Osteoblast (primary cell): ENCODE data around the gene ATXN7L3. TPM values are rescaled to one million over a fixed set of nuclear protein-coding genes. Genes with fewer than 3 reads are reported as not detected.

Source experiments
- DNase-seq: peaks from one replicate; pipeline ENCODE4 v3.0.0; 2011; ENCODE audit warnings: low spot score, mixed read lengths; ENCODE audit not compliant: insufficient read length; ENCODE audit errors: missing footprints
- H2AFZ ChIP-seq: 2 replicates; pipeline ENCODE4 v1.6.0; 2011; ENCODE audit warnings: mild to moderate bottlenecking, low read length
- H3K27ac ChIP-seq: 2 replicates; pipeline ENCODE4 v1.5.1; 2011; ENCODE audit warnings: mild to moderate bottlenecking, low read depth, low read length, moderate library complexity
- H3K27me3 ChIP-seq: 2 replicates; pipeline ENCODE4 v1.6.0; 2012; ENCODE audit warnings: mild to moderate bottlenecking, control low read depth, inconsistent platforms, low read length, moderate library complexity; ENCODE audit not compliant: insufficient read depth
- H3K36me3 ChIP-seq: 2 replicates; pipeline ENCODE4 v1.5.1; 2011; ENCODE audit warnings: mild to moderate bottlenecking, low read length, control low read depth, moderate library complexity; ENCODE audit not compliant: insufficient read depth
- H3K4me1 ChIP-seq: 2 replicates; pipeline ENCODE4 v1.5.1; 2011; ENCODE audit warnings: mild to moderate bottlenecking, low read length, control low read depth, moderate library complexity; ENCODE audit not compliant: insufficient read depth
- H3K4me2 ChIP-seq: 2 replicates; pipeline ENCODE4 v1.6.0; 2011; ENCODE audit warnings: mild to moderate bottlenecking, low read length; ENCODE audit not compliant: insufficient read depth
- H3K4me3 ChIP-seq: fragments of 200-600 bp; sonication (generic); 3 replicates; pipeline ENCODE4 v1.5.1; 2012; ENCODE audit warnings: mild to moderate bottlenecking, low read length, inconsistent platforms; ENCODE audit not compliant: insufficient read depth
- H3K79me2 ChIP-seq: 2 replicates; pipeline ENCODE4 v1.6.0; 2012; ENCODE audit warnings: mild to moderate bottlenecking, low read length, control low read depth, inconsistent platforms; ENCODE audit not compliant: insufficient read depth
- H3K9me3 ChIP-seq: 2 replicates; pipeline ENCODE4 v1.5.1; 2011; ENCODE audit warnings: low read depth, low read length, control low read depth
- H4K20me1 ChIP-seq: 2 replicates; pipeline ENCODE4 v1.6.0; 2012; ENCODE audit warnings: mild to moderate bottlenecking, low read length, control low read depth; ENCODE audit not compliant: insufficient read depth
- total RNA-seq: library from RNA; depleted of rRNA; stranded (reverse); fragments of >200 nt; gene quantifications from 2 replicates; pipeline ENCODE4 v1.2.3, GENCODE V29; 2012
- TF ChIP-seq, protein P1 (sequence below): IDR thresholded peaks from 2 replicates; pipeline ENCODE4 v1.5.1; 2011; ENCODE audit warnings: mild to moderate bottlenecking, low read depth, low read length, moderate library complexity; ENCODE audit errors: extremely low read depth

Gene ATXN7L3
- total RNA-seq, 1 donor: 38.4 TPM

DNA sequence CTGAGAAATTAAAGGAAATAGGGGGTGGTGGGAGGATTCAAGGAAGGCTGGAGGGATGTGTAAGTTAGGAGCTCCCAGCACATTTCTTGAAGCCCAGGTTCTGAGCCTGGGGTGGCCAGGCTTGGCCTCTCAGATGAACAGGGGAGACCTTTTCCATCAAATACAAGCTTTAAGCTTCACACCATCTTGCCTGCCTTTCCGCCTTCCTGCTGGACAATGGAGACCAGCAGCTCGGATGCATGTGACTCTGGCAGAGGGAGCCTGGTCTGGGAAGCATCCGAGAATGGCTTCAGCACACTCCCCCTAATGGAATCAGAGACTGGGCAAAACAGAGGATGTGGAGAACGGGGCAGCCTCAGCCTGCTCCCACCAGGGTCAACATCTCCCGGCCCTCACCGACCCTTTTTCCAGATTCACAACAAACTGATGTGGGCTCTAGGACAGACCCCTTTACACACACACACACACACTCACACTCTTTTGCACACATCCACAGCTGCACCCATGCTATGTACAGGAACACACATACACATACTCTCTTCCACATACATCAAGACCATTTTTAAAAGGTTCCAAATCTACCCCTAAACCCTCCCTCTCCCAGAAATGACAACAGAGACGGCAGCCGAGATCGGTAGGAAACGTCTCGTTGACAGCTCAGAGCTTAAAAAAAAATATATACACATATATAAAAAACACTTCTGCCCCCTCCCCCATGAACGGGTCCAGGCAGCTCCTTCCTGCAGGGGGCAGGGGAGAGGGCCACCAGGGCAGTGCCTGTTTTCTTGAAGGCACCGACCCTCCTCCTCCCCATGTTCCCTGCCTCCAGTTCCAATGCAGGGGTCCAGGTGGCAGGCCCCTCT, 6.5 kb upstream of the ATXN7L3 start:
- H4K20me1 ChIP-seq: peaks cover 13% of the 10 kb centered on the region
- TF ChIP-seq, protein P1, sequence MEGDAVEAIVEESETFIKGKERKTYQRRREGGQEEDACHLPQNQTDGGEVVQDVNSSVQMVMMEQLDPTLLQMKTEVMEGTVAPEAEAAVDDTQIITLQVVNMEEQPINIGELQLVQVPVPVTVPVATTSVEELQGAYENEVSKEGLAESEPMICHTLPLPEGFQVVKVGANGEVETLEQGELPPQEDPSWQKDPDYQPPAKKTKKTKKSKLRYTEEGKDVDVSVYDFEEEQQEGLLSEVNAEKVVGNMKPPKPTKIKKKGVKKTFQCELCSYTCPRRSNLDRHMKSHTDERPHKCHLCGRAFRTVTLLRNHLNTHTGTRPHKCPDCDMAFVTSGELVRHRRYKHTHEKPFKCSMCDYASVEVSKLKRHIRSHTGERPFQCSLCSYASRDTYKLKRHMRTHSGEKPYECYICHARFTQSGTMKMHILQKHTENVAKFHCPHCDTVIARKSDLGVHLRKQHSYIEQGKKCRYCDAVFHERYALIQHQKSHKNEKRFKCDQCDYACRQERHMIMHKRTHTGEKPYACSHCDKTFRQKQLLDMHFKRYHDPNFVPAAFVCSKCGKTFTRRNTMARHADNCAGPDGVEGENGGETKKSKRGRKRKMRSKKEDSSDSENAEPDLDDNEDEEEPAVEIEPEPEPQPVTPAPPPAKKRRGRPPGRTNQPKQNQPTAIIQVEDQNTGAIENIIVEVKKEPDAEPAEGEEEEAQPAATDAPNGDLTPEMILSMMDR: peak; percentile 21
- no peaks in the 10 kb centered on the region for H3K27me3 ChIP-seq
- H3K36me3 ChIP-seq: peaks cover 41% of the 10 kb centered on the region
- no peak overlapping the region for H3K4me3 ChIP-seq
- H3K4me1 ChIP-seq: peaks cover 33% of the 10 kb centered on the region
- H3K9me3 ChIP-seq: no peaks in the 10 kb centered on the region
- H2AFZ ChIP-seq: no peak overlapping the region
- no peaks in the 10 kb centered on the region for H3K79me2 ChIP-seq
- DNase-seq: peak; percentile 58
- no peak overlapping the region for H3K4me2 ChIP-seq
- H3K27ac ChIP-seq: no peak overlapping the region

DNA sequence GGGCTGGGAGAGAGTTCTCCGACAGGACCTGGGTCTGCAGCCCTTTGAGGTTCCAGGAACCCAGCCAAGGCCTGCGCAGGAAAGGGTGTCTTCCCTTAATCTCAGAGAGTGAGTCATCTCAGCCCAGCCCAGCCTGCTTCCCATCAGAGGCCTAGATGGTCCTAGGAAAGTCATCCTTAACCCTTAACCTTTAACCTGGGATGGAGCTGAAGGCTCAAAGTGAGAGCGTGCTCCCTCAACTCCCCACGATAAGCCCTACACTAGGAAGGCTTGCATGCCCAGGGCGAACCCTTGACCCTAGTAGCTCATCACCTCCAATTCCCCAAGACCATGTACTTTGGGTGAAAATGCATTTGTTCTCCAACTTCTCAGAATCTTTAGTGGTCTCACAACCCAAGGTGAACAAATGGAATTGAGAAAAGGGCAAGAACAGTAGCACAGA, 4.8 kb upstream of the ATXN7L3 start:
- H3K36me3 ChIP-seq: peaks cover 29% of the 10 kb centered on the region
- H3K4me3 ChIP-seq: no peak overlapping the region
- no peaks in the 10 kb centered on the region for H3K27me3 ChIP-seq
- TF ChIP-seq, protein P1: no peak
- no peaks in the 10 kb centered on the region for H3K9me3 ChIP-seq
- DNase-seq: peak; percentile 90
- H3K4me1 ChIP-seq: peaks cover 39% of the 10 kb centered on the region
- H3K79me2 ChIP-seq: no peaks in the 10 kb centered on the region
- H4K20me1 ChIP-seq: peaks cover 8% of the 10 kb centered on the region
- H3K27ac ChIP-seq: no peak overlapping the region
- H2AFZ ChIP-seq: no peak overlapping the region
- H3K4me2 ChIP-seq: peak overlapping the region; percentile 17

DNA sequence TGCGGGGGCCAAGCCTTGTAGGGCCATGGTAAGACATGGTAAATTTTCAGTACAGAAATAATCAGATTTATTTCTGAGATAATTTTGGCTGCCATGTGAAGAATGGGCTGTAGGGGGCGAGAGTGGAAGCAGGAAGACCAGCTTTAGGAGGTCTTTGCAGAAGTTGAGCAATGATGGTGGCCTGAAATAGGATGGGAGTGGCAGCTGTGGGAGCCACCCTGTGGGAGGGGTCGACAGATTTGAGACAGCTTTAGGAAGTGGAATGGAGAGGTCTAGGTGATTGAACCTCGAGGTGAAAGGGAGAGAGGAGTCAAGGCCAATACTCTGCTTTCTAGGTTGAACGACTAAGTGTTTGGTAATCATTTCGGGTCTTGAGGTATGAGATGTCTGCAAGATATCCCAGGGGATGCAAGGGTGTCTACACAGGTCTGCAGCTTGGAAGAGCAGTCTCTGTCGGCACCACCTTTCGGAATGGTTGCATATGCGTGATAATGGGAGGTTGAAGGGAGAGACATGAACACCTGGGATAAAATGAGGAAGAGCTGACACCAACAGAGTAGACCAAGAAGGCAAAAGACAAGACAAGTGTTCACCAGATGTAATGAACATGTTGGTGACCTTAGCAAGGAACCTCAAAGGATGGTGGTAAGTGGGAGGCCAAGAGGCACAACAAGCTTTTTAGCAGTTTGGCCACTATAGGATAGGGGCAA, 4.2 kb upstream of the ATXN7L3 start:
- H3K79me2 ChIP-seq: peaks cover 2% of the 10 kb centered on the region
- H2AFZ ChIP-seq: no peak overlapping the region
- TF ChIP-seq, protein P1: peak; percentile 84
- no peaks in the 10 kb centered on the region for H3K9me3 ChIP-seq
- DNase-seq: peak; percentile 91
- peaks cover 23% of the 10 kb centered on the region for H3K36me3 ChIP-seq
- H4K20me1 ChIP-seq: peaks cover 4% of the 10 kb centered on the region
- H3K27me3 ChIP-seq: no peaks in the 10 kb centered on the region
- no peak overlapping the region for H3K4me3 ChIP-seq
- no peak overlapping the region for H3K27ac ChIP-seq
- H3K4me2 ChIP-seq: peak overlapping the region; percentile 17
- H3K4me1 ChIP-seq: peaks cover 39% of the 10 kb centered on the region

DNA sequence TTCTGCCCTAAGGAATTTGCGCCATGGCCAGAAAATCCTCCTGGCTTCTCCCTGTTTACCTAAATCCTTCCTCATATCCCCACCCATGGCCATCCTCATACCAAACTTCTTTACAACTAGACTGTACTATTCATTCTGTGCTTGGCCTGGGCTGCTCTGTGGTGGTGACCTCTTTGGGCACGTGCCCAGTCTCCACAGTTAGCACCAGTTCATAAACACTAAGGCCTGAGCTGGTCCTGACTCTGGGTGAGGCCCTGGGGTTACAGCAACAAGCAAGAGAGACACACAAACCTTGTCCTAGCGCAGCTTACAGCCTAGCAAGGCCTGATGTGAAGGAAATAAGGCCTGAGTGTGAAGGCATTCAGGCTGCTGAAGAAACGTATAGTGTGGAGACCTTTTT, 3.1 kb upstream of the ATXN7L3 start:
- Histone ChIP-seq H3K79me2 (peaks cover 13% of the 10 kb centered on the region), H3K4me1 (peaks cover 36% of the 10 kb centered on the region), H2AFZ (peak overlapping the region; percentile 50), H3K36me3 (peaks cover 12% of the 10 kb centered on the region), H3K4me3 (no peak overlapping the region), H3K27ac (peak overlapping the region; percentile 23), H3K27me3 (no peaks in the 10 kb centered on the region), H4K20me1 (peaks cover 4% of the 10 kb centered on the region), H3K9me3 (no peaks in the 10 kb centered on the region), H3K4me2 (no peak overlapping the region)
- TF ChIP-seq, protein P1: no peak
- DNase-seq: no peak
